Measurements from ENCODE around the gene LAMP2.

DNA sequence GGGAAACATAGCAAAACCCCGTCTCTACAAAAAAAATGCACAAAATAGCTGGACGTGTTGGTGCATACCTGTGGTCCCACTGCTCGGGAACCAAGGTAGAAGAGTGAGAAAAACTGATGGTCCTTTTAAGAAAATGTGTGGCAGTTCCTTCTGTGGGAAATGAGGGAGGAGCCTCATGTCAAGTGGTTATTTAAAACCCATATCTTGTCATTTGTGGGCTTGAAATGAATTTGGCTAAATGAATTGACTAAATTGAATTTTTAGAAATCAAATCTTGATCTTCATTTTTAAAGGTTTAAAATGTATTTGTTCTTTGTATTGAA lies 16.2 kb upstream of the LAMP2 start:
- TF ChIP-seq CTCF (IDR thresholded peaks at IDR 0.05) (no peak), POLR2A (IDR thresholded peaks at IDR 0.05) (no peak)
